ENCODE measurements around the gene TAB2.

TAB2 gene

DNA sequence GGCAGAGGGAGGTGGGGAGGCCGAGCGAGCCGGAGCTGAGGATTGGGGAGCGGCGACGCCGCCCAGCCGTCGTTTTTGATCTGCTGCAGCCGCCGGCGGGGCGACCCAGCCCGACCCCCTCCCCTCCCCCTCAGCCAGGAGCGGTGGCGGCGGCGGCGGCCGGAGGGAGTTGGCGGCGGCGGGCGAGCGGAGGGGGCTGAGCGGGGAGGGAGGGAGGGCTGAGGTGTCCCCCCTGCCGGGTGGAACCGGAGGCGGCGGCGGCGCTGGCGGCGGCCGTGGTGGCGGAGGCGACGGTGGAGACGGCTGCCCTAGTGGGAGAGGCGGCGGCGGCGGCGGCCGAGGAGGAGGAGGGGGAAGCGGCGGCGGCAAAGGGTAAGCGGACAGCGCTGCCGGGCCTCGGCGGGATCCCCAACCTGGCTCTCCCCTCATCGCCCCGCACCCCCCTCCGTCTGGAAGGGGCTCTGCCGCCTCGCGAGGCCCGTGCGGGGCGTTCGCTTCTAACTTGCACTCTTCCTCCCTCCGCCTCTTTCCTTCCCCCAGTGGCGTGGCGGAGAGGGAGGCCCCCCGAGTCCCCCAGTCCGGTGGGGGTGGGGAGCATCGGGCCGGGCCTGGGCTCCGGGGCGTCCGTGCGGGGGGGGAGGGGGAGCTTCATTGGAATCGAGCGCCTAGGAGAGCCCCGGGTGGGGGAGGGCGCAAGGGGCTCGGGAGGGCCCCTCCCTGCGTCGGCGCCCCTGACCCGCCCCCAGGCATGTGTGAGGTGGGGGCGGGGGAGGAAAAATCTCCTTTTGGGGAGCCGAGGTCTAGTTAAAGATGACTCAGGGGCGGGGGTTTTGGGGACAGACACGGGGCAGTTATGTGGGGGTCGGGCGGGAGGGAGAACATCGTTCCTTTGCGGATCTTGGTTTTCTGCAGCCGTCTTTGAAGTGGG lies at the start of gene TAB2:
TAB2 (plus strand) TSS at position 69 of the 928 bp plus-strand sequence. CDS start 52,286 bp downstream, outside the sequence.
- peak; percentile 66 for DNase-seq

DNA sequence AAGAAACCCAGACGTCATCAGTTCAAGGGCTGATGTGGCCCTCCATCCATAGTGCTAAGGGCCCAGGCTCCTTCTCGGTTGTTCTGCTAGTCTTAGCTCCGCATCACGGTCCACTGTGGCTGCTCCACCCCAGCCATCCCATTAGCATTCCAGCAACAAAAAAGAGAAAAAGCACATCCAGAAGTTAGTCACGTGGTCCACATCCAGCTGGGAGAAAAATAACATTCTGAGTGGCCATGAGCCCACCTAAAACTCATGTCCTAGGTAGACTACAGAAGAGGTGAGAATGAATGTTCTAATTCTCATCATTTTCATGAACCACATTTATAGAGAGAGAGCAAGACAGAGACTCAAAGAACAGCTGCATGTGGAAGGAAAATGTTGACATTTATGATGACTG lies 49.4 kb upstream of the TAB2 start:
- no peak for DNase-seq

DNA sequence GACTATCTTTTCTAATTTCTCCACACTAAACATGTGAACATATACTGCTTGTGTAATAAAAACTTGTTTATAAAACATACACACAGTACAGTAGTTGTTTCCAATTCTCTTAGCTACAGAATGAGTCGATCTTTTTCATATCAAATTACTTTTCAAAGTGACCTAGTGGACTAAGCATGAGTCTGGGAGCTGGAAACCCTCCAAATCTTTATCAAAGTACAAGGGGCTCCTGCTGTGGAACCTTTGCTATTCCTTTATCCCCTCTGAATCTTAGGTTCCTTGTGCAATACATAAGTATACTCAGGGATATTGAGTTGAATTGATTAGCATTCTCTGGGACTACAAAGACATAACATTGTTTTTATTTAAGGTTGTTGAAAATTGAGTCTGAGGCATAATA lies 48.7 kb upstream of the TAB2 start:
- DNase-seq = no peak

DNA sequence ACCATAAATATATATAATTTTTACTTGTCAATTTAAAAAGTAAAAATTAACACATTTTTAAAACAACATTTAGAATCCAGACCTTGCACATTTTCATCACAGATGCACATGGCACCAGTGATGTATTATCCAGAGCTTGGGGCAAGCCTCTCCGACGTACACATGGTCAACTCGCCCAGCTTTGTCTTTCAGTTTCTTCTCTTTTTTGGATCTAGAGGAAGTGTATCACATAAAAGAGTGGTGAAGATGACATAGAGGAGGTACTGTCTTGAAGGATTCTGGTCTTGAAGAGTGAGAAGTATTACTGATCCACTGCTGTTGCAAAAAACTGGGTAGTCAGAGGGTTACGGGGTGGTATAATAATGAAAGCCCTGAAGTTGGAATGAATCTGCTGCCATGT lies 46.9 kb upstream of the TAB2 start:
- no peak for DNase-seq

DNA sequence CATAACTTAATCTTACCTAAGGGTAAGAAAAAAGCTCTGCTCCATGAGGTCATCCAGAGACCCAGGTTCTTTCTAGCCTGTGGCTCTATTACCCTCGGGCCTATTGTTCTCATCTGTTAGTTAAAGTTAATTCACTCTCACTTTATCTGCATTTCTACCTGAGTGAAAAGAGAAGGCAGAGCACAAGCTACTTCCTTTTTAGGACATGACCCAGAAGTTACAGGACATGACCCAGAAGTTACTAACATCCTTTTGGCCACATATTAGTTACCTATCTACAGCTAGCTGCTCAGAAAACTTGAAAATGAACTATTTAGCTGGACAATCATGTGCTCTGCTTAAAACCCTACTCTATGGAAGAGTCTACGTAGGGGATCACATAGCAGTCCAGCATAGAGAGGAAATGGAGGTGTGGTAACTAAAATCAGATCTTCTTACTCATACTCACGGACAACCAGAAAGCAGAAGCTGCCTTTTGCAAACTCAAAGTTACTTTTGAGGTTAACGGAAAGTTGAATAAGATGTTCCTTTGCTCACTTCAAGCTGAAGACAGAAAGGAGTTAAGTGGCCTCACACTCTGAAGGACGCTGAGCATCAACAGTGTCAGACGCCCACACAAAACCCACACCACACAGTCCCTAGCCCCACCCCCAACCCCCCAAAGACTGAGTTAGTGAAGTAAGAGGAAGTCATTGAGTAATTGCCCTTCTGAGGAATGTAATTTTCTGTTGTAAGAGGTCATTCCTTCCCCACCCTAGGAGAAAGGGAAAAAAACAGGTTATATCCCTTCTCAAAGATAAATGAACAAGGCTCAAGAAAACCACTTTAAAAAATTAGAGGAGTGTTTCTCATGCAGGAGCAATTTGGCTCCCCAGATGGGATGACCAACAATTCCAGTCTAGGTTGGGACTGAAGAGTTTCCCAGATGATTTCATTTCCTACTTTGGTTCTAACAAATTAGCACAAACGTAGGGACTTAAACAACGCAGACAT lies 45.9 kb upstream of the TAB2 start:
- no peak for DNase-seq

DNA sequence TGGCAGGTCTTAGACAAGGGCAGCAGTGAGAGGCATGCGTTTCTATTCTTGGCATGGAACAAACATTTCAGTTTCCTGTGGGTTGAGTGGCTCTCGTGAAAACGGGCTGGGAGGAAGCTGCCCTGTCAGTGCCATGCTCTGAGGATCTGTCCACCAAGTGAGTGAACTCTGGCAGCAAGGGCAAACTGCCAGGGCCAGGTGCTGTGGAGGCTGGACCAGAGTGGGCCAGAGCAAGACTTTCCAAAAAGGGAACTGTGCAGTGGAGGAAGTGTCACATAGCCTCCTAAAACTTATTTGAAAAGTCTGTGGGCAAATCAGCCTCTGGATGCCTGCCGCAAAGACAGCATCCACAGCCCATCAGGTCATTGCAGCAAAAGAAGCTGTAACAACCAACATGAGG lies 44.2 kb upstream of the TAB2 start:
- DNase-seq = no peak

DNA sequence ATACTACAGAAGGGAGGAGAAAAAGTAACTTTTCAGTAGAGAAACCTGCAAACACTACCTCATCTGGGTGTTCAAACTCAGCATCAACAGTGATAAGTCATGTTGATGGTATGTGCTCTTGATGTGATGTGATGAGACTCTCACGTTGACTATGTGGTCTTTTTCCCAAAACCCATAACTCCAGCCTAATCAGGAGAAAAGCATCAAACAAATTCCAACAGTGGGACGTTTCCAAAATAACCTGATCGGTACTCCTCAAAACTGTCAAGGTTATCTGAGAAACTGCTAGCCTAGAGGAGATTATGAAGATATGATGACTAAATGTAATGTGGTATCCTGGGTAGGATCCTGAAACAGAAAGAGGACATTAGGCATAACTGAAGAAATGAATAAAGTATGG lies 41.9 kb upstream of the TAB2 start:
- DNase-seq = no peak

- DNase-seq = no peak
Measured at GRCh38 chr6:149277621-149278020, 39.9 kb upstream of the TAB2 start.

- DNase-seq = no peak
Measured at GRCh38 chr6:149278997-149279396, 38.5 kb upstream of the TAB2 start.

DNA sequence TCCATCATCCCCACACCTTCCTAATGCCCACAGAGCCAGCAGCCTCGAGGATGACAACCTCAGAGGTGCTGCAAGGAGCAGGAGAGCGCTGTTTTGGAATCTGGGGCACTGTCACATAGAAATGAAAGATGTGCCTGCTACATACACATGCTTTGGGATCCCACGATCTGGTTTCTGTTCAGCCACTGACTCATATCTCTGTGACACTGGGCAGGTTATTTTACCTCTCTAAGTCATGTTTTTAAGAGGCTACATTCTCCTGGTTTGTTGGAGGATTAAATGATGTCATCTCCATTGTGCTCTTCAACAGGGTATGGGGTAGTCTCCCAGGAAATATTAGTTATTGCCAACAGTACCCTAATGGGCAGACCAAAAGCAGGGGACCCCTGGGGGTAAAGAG lies 32.6 kb upstream of the TAB2 start:
- DNase-seq = no peak

- DNase-seq = no peak
Measured at GRCh38 chr6:149285626-149286025, 31.9 kb upstream of the TAB2 start.

- no peak for DNase-seq
Measured at GRCh38 chr6:149286905-149287304, 30.6 kb upstream of the TAB2 start.

- DNase-seq = no peak
Measured at GRCh38 chr6:149289192-149289781, 28.2 kb upstream of the TAB2 start.

DNA sequence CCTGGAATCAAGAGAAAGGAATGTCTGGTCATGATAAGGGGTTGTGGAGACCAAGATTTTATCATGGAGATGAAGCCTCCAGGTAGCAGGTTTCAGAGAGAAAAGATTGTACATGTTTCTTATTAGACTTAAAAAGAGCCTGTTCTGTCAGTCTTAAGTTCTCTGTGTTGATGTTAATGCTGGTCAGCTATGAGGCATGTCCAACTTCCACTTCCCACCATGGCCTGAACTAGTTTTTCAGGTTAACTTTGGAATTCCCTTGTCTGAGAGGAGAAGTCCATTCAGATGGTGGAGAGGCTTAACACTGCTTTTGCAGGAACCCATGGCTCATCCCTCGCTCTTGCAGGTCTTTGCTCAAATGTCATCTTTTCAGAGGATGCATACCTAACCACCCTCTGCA lies 27.5 kb upstream of the TAB2 start:
- DNase-seq = no peak

GRCh38 chr6:149293244-149293643 lies 24.3 kb upstream of the TAB2 start:
- no peak for DNase-seq

DNA sequence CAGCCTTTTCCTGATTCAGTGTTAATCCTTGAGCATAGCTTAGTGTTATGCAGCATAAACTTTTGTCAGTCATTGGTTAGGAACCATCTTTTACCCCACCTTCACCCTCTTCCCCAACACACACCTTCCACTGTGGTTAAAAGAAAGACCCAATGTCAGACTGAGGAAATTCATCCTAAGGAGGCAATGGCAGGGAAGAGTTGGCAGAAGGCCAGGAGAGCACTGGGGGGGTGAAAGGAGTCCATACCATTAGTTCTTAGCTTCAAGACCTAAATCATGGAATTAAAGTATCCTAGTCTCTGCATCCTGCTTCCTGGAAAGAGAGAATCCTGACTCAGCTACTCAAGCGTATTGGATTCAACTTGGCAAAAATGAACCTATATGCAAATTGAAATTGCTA lies 16.9 kb upstream of the TAB2 start:
- no peak for DNase-seq

- DNase-seq = no peak
Measured at GRCh38 chr6:149302723-149303122, 14.8 kb upstream of the TAB2 start.

DNA sequence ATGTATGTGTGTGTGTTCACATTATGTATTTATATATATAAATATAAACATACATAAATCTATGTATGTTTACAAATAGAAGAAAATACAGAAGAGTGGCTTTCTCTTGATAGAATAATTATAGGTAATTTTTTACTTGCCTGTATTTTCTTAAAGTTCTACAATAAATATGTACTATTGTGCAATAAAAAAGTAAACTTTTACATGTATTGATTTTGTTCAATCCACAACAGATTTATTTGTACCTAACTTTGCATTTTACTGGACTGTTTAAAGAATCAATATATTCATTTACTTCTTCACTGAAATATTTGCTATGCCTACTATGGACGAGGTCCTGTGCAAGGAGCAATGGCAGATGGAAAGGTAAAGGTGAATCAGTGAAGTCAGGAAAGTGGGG lies 14.0 kb upstream of the TAB2 start:
- DNase-seq = no peak

DNA sequence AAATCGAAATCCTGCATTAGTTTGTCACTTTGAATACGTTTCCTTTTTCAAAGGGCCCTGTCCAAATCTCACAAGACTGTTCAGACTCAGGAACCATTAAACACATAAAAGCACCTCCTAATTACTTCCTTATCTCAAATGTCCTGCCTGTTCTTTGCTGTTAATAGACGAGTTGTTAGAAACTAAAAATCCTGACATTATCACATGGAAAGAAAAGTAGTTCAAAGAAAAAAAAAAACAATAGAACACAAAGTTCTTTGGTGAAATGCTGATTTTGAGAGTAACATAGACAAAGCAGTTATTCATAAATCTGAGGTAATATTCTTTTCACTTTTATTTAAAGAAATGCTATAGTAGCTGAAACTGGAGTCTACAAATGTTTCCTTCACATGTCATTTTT lies 12.1 kb upstream of the TAB2 start:
- no peak for DNase-seq

DNA sequence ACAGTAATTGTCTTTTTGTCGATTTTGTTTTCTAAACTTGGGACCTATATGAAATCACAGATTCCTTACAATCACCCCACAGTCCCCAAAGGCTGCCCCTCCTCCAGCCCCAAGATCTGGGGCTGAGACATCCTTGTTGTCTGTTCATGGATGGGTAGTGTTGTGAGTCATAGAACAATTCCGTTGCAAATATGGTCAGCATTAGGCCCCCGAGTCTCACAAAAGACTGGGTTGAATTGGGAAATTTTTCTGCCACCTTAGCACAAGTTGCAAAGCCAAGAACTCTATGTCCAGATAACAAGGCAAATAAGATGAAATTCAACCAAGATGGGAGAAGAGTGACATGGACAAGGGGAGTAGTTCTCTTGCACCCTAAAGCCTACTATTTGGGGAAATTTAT lies 10.5 kb upstream of the TAB2 start:
- DNase-seq = no peak

- no peak for DNase-seq
Measured at GRCh38 chr6:149311293-149311692, 6.2 kb upstream of the TAB2 start.

DNA sequence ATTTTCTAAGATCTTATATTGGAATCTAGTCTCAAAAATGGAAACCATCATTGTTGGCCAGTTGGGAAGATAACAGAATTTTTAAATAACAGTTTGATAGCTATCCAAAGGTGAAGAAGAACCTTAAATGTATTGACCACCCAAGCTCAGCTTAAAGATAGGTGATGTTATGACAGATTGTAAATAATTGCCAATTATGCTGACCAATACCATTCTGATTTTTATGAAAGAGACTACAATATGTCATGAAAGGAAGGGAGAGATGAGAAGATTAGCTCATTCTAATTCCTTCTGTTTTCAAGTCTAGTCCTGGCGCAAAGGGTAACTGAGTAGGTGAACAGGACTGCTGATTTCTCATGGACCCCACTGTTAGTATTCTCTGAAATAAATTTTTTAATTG lies 5.7 kb upstream of the TAB2 start:
- no peak for DNase-seq

DNA sequence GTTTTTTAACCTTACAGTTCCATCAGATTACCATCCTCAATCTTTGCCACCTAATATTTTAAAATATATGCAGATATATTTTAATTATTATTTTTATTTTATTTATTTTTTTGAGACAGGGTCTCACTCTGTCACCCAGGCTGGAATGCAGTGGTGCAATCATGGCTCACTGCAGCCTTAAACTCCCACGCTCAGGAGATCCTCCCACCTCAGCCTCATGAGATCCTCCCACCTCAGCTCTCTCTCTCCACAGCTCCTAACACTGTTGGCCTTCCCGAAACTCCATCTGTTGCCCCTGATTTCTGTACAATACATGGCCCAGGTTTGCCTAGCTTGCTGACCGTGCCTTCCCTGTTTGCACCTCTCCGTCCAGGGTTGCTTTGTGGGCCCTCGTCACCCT lies 4.4 kb upstream of the TAB2 start:
- no peak for DNase-seq
